Measurements from ENCODE around the gene TRMT10A.
A peak's percentile ranks its signal among the peaks of the same experiment; 100 is the strongest.

Gene TRMT10A

GRCh38 chr4:99585516-99585915 lies 21.7 kb upstream of the TRMT10A start:
- no peak overlapping the region for H3K4me3 ChIP-seq (ENCODE audit: low read depth, low read length)
- TF ChIP-seq CTCF (IDR thresholded peaks at IDR 0.05; ENCODE audit: insufficient read depth, low read depth, low read length, missing control alignments): no peak
- DNase-seq (ENCODE audit: low read depth): no peak

GRCh38 chr4:99578714-99579113 lies 14.9 kb upstream of the TRMT10A start:
- H3K4me3 ChIP-seq (ENCODE audit: low read depth, low read length): no peak overlapping the region
- no peak for DNase-seq (ENCODE audit: low read depth)
- TF ChIP-seq CTCF (IDR thresholded peaks at IDR 0.05; ENCODE audit: insufficient read depth, low read depth, low read length, missing control alignments): no peak

- DNase-seq (ENCODE audit: low read depth): peak; percentile 21
- TF ChIP-seq CTCF (IDR thresholded peaks at IDR 0.05; ENCODE audit: insufficient read depth, low read depth, low read length, missing control alignments): no peak
- H3K4me3 ChIP-seq (ENCODE audit: low read depth, low read length): peak within 1 kb of the TSS; percentile 24; the same call in 1 of the 2 replicates
These were observed 10.9 kb upstream of the TRMT10A start, which contains the start of gene MTTP for GRCh38 chr4:99574530-99575324. MTTP (plus strand) TSS chr4:99574824; CDS start chr4:99574910, 86 bp downstream.

- DNase-seq (ENCODE audit: low read depth): no peak
- H3K4me3 ChIP-seq (ENCODE audit: low read depth, low read length): no peak overlapping the region
- no peak for TF ChIP-seq CTCF (IDR thresholded peaks at IDR 0.05; ENCODE audit: insufficient read depth, low read depth, low read length, missing control alignments)
These were observed 10.0 kb upstream of the TRMT10A start for GRCh38 chr4:99573735-99574368.

GRCh38 chr4:99572527-99573240 lies 8.8 kb upstream of the TRMT10A start:
- no peak overlapping the region for H3K4me3 ChIP-seq (ENCODE audit: low read depth, low read length)
- no peak for TF ChIP-seq CTCF (IDR thresholded peaks at IDR 0.05; ENCODE audit: insufficient read depth, low read depth, low read length, missing control alignments)
- DNase-seq (ENCODE audit: low read depth): no peak

GRCh38 chr4:99571883-99572282 lies 8.0 kb upstream of the TRMT10A start:
- no peak for TF ChIP-seq CTCF (IDR thresholded peaks at IDR 0.05; ENCODE audit: insufficient read depth, low read depth, low read length, missing control alignments)
- no peak for DNase-seq (ENCODE audit: low read depth)
- no peak overlapping the region for H3K4me3 ChIP-seq (ENCODE audit: low read depth, low read length)
